ENCODE data around the gene LAD1. TPM values are rescaled to one million over a fixed set of nuclear protein-coding genes. Genes with fewer than 3 reads are reported as not detected.

Gene LAD1
- total and polyA plus RNA-seq, 2 donors (not counting 1 experiment from before 2014, with no cell fraction given) = 0.10 TPM; not detected in 1

- peaks cover 0 to 4% (median 0%) of the 10 kb centered on the region in 3 donors for H3K9me3 ChIP-seq (ENCODE audit: control extremely low read depth in 1 of 3, control insufficient read depth in 2 of 3, insufficient read depth in 1 of 3, low read length in 2 of 3)
- peaks cover 3 to 7% of the 10 kb centered on the region in 2 donors for H3K4me1 ChIP-seq (ENCODE audit: control insufficient read depth in 2 of 2, insufficient read depth in 2 of 2, low read length in 2 of 2)
- CTCF ChIA-PET = interaction anchor here (1.4 to 2.1 kb wide), 4 partner anchors 11 to 78 kb away, joined by 5 to 34 read pairs (median 16); no protein-coding TSS in a partner anchor
- DNase-seq (no peak), ATAC-seq (ENCODE audit: low read depth) (no peak)
- no peak overlapping the region for H3K27ac ChIP-seq (ENCODE audit: low read length in 2 of 2)
- Mint-ChIP-seq H3K4me3 (no peak overlapping the region), H3K27ac (no peak overlapping the region), H3K27me3 (peaks cover 26% of the 10 kb centered on the region), H3K9me3 (ENCODE audit: insufficient read depth) (no peaks in the 10 kb centered on the region), H3K4me1 (peaks cover 7% of the 10 kb centered on the region)
- H3K27me3 ChIP-seq (replicated peaks in 1 of 4; ENCODE audit: control extremely low read depth in 1 of 4, control insufficient read depth in 3 of 4, insufficient read depth in 4 of 4, low read length in 3 of 4) = peaks cover 0 to 13% (median 4%) of the 10 kb centered on the region in 4 experiments
- WGBS (ENCODE audit: insufficient coverage) = 52% methylated on average over 2 of the region's 6 CpGs
- no peak overlapping the region for H3K9ac ChIP-seq (ENCODE audit: low read length)
- H3K4me2 ChIP-seq (replicated peaks; ENCODE audit: low read depth, low read length, poor library complexity, severe bottlenecking) = no peak overlapping the region
- no peaks in the 10 kb centered on the region for H4K20me1 ChIP-seq (ENCODE audit: control insufficient read depth, insufficient read depth, low read length, poor library complexity, severe bottlenecking)
- no peaks in the 10 kb centered on the region for H3K79me2 ChIP-seq (ENCODE audit: control insufficient read depth, insufficient read depth, low read length)
- no peak overlapping the region for H3K4me3 ChIP-seq (ENCODE audit: control extremely low read depth in 1 of 5, extremely low read depth in 1 of 5, insufficient read depth in 1 of 5, low read depth in 2 of 5, low read length in 4 of 5)
- POLR2A ChIA-PET = no interaction called here
- H3K36me3 ChIP-seq (replicated peaks in 1 of 2; ENCODE audit: control extremely low read depth in 1 of 2, control insufficient read depth in 1 of 2, extremely low read depth in 1 of 2, insufficient read depth in 2 of 2, low read length in 1 of 2) = no peaks in the 10 kb centered on the region
- no peak for TF ChIP-seq EZH2 (IDR thresholded peaks at IDR 0.05; ENCODE audit: borderline replicate concordance, insufficient read depth, low read depth, low read length, poor library complexity, severe bottlenecking)
- no peak for TF ChIP-seq CTCF (IDR thresholded peaks at IDR 0.05)
- intact Hi-C loops (cut with micrococcal nuclease) = no loop called here
- H2AFZ ChIP-seq (ENCODE audit: insufficient read depth, low read depth, low read length, poor library complexity, severe bottlenecking) = no peak overlapping the region
These were observed 37.3 kb upstream of the LAD1 start for GRCh38 chr1:201436393-201436792.

GRCh38 chr1:201434266-201434665, 35.1 kb upstream of the LAD1 start:
- Mint-ChIP-seq H3K27me3 (peaks cover 32% of the 10 kb centered on the region), H3K27ac (no peak overlapping the region), H3K4me1 (peaks cover 7% of the 10 kb centered on the region), H3K9me3 (ENCODE audit: insufficient read depth) (no peaks in the 10 kb centered on the region), H3K4me3 (no peak overlapping the region)
- intact Hi-C loops (cut with micrococcal nuclease) = loop anchor here (2.0 kb wide), 1 partner anchor 47 kb away; no protein-coding TSS in a partner anchor
- ChIA-PET CTCF (interaction anchor here (1.2 to 1.7 kb wide), 2 partner anchors 76 to 79 kb away, joined by 3 to 10 read pairs; no protein-coding TSS in a partner anchor), POLR2A (no interaction called here)
- no peak for TF ChIP-seq EZH2 (IDR thresholded peaks at IDR 0.05; ENCODE audit: borderline replicate concordance, insufficient read depth, low read depth, low read length, poor library complexity, severe bottlenecking)
- TF ChIP-seq CTCF (IDR thresholded peaks at IDR 0.05) = no peak
- ATAC-seq (ENCODE audit: low read depth) = no peak
- Histone ChIP-seq H4K20me1 (ENCODE audit: control insufficient read depth, insufficient read depth, low read length, poor library complexity, severe bottlenecking) (no peaks in the 10 kb centered on the region), H2AFZ (ENCODE audit: insufficient read depth, low read depth, low read length, poor library complexity, severe bottlenecking) (no peak overlapping the region), H3K4me3 (ENCODE audit: control extremely low read depth in 1 of 5, extremely low read depth in 1 of 5, insufficient read depth in 1 of 5, low read depth in 2 of 5, low read length in 4 of 5) (no peak overlapping the region), H3K27ac (ENCODE audit: low read length in 2 of 2) (no peak overlapping the region), H3K4me2 (replicated peaks; ENCODE audit: low read depth, low read length, poor library complexity, severe bottlenecking) (no peak overlapping the region), H3K9ac (ENCODE audit: low read length) (no peak overlapping the region), H3K27me3 (replicated peaks in 1 of 4; ENCODE audit: control extremely low read depth in 1 of 4, control insufficient read depth in 3 of 4, insufficient read depth in 4 of 4, low read length in 3 of 4) (peaks cover 0 to 13% (median 4%) of the 10 kb centered on the region in 4 experiments), H3K4me1 (ENCODE audit: control insufficient read depth in 2 of 2, insufficient read depth in 2 of 2, low read length in 2 of 2) (peaks cover 3 to 7% of the 10 kb centered on the region in 2 donors), H3K9me3 (ENCODE audit: control extremely low read depth in 1 of 3, control insufficient read depth in 2 of 3, insufficient read depth in 1 of 3, low read length in 2 of 3) (no peaks in the 10 kb centered on the region), H3K36me3 (replicated peaks in 1 of 2; ENCODE audit: control extremely low read depth in 1 of 2, control insufficient read depth in 1 of 2, extremely low read depth in 1 of 2, insufficient read depth in 2 of 2, low read length in 1 of 2) (no peaks in the 10 kb centered on the region), H3K79me2 (ENCODE audit: control insufficient read depth, insufficient read depth, low read length) (no peaks in the 10 kb centered on the region)
- WGBS (ENCODE audit: insufficient coverage) = 81% methylated on average over 3 of the region's 3 CpGs
- no peak for DNase-seq

Data from B cell (primary cell).